NK-92 (cell line): ENCODE results near the gene SGCA.

ENCODE experiments used
- DNase-seq: peaks from one replicate; lab custom pipeline; 2025; ENCODE audit not compliant: unreplicated experiment; lab: John Stamatoyannopoulos, UW

The SGCA gene

DNA sequence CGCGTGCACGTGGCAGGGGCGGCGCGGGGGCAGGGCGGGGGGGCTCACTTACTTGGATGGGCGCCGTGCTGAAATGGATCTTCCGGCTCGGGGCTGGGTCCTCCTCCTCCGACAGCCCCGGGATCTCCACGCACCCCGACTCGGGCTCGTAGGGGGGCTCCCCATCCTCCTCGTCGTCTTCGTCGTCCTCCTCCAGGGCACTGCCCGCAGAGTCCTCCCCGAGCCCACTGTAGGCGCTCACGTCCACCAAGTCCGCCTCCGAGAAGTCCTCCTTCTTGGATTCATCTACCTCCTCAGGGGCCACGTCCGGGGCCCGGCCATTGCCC is 16.8 kb upstream of the SGCA start:
- no peak for DNase-seq

DNA sequence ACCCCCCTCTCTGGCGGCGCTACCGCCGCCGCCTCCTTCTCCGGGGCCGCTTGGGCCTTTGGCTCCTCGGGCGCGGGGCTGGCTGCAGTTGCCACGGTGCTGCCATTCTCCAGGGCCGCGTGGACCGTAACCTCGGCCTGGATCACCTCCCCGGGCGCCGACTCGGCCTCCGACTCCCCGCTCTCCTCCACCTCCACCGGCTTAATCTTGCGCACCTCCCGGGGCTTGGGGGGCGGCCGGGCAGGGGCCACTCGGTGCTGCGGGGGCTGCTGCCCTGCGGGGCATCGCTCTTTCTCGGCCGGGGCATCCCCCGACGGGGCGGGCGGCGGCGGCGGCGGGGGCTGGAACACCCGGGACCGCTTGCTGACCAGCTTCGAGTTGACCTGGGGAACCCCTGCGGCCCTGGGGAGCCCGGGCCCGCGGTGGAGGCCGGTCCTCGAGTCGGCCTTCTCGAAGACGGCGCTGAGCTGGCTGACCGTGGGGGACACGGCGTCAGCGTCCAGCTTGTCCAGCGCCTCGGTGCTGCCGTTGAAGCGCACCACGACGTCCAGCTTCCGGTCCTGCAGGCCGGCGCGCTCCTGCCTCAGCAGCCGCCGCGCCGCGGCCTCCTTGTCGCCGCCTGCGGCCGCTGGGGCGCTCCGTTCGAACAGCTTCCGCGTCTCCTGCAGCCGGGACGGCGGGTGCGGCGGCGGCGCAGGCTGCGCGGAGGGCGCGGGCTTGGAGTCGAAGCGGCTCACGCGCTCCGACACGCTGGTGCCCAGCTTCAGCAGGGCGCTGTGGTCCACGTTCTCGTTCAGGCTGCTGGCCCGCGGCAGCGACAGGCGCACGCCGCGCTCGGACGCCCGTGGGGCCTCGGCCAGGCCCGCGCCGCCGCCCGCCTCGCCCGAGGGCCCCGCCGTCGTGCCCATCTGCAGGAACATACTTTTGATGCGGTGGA is 16.1 kb upstream of the SGCA start:
- no peak for DNase-seq

- DNase-seq, result no peak
Observed at GRCh38 chr17:50150354-50151040, 15.3 kb upstream of the SGCA start, which contains the start of gene PPP1R9B. PPP1R9B (minus strand) TSS chr17:50150677; CDS start chr17:50150513, 164 bp downstream.

- no peak for DNase-seq
Observed at GRCh38 chr17:50151041-50151936, 14.5 kb upstream of the SGCA start.

GRCh38 chr17:50151937-50152547 is 13.8 kb upstream of the SGCA start:
- no peak for DNase-seq

- DNase-seq, result no peak
Observed at GRCh38 chr17:50152736-50153135, 13.1 kb upstream of the SGCA start.

GRCh38 chr17:50153650-50154575 is 11.9 kb upstream of the SGCA start:
- no peak for DNase-seq

DNA sequence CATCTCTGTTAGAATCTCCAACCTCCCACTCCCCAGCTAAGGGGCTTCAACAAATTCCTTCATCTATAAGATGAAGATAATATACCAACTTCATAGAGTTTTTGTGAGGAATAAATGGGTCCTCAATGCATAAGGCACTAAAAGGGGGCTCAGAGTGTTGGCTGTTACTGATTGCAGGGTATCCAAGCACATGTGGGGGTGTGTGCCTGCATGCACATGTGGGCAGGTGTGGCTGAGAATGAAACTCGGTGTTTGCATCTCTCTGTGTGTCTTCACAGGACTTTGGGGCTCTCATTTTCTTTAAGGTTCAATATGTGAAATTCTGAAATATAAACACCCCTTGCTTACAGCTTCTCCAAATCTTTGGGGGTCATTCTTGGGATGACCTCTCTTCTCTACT is 11.2 kb upstream of the SGCA start:
- no peak for DNase-seq

DNA sequence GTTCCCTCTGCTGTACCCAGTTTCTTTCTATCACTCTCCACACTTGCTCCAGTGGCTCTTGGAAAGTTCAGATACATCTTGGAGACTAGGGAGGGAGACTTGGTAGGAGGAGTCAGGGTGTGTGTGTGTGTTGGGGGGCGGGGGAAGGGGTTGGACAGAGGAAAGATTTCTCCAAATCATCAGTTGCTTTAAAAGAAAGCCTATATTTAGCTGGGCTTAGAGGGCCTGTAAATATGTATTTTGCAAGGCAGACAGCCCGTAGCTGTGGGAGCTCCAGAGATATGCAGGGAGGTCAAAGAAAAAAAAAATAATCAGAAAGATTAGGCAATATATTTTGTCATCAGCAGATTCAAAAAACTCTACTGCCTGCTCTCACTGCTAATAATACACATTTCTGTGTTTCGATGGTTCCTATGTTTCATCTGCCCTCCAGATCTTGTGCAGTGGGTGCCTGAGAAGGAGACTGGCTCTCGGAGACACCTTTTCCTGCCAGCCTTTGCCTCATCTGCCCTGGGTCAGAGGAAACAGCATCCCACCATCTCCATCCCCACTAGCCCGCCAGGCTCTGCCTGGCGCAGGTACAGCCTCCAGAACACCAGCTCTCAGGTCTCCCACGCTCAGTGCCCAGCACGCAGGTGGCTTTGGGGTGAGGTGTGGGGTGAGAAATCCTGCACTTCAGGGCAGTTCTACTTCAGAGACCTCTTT is 10.5 kb upstream of the SGCA start:
- DNase-seq, result no peak

DNA sequence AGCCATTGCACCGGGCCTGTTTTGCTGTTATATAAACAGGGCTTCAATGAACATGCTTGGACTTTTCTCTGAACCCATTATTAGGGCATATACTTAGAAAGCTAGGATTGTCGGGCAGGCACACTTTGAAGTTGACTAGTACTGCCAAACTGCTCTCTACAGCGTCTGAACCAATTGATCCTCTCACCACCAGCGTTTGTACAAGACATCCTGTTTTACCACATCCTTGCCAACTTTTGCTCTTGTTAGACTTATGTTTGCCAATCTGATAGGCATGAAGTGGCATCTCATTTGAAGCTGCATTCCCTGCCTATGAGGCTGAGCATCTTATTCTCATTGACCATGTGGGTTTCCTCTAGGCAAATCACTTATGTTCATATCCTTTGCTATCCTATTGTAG is 7.9 kb upstream of the SGCA start:
- DNase-seq, result no peak

- DNase-seq, result peak; percentile 64
Observed at GRCh38 chr17:50161023-50161910, 4.5 kb upstream of the SGCA start.

DNA sequence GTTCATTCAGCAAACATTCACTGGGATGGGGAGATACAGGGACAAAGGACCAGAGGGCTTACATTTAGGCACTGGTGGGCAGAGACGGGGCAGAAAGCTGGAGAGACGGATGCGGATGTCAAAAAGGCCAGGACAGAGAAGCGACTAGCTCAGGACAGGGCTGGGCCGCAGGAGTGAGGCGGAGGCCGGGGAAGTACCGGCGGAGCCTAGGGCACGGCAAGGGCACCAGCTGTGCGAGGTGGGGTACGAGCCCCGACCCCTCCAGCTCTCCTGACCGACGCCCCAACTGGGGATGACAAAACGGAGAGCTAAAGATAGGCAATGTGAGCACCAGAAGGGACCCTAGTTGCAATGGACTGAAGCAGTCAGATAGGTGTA is 3.9 kb upstream of the SGCA start:
- no peak for DNase-seq

GRCh38 chr17:50162466-50163254 is 3.1 kb upstream of the SGCA start:
- DNase-seq, result no peak

DNA sequence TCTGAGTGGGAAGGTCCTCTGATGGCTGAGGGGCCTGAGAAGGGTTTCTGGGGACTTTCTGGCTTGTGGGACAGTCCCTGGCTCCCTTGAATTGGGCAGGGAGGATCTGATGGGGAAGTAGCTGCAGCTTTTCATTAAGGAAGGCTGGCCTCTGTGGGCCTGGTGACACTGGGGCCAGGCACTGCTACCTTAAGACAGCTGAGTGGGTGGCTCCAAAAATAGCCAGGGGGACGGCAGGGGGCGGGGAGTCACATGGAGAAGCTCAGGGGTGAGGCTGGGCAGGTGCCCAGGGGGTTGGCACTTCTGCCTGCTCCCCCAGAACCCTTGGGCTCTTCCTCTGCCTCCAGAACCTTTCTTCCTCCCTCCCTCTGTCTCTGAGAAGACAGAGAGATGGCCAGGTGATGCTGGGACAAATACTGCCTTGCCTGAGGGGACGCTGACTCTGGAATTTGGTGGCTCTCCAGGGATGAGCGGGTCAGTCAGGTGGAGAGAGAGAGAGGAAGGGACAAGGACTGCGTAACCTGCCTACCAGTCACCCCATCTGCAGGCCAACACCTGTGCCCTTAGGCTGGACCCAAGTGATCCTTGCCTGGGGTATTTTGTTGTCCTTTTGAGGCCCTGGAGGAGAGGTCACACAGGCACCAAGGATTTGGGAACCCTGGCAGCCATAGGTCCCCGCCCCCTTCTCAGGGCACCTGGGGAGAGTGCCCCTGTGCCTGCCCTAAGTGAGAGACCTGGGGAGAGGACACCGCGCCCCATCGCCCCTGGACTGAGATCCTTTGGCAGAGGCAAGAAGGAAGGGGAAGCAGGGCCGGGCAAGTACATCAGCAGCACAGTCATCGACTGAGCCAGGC is 1.7 kb upstream of the SGCA start:
- no peak for DNase-seq

GRCh38 chr17:50164697-50164988 is 1.2 kb upstream of the SGCA start:
- no peak for DNase-seq

GRCh38 chr17:50165066-50165465 is 739 bp upstream of the SGCA start:
- no peak for DNase-seq

DNA sequence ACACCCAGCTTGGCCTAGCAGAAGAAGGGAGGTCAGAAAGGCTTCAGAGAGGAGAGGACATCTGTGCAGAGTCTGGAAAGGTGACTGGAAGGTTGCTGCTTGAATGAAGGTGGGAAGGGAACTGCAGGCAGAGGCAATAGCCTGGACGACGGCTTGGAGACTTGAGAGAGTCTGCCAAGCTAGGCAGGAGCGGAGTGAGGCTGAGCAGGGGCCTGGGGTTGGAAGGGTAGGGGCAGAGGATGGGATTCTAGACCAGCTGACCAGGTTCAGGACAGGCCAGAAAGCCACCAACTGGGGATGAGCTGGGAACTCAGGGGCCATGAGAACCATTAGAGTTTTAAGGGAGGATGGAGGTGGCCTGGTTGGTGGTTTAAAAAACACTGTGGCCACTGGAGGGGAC is 339 bp upstream of the SGCA start:
- DNase-seq, result no peak
